GM18873 (cell line): ENCODE results near the gene CNGA3.
"Not testable (repeated sequence)": the region's sequence is repeated elsewhere in the genome, so short reads cannot be mapped to it uniquely, and the experiment has no call there.

Experiments used
- ATAC-seq: cut with Tn5 transposase; IDR thresholded peaks from one replicate; pipeline ENCODE4 v1.9.1; 2021; ENCODE audit warnings: mild to moderate bottlenecking, moderate library complexity, moderate number of reproducible peaks; ENCODE audit not compliant: unreplicated experiment, low FRiP score

The CNGA3 gene

GRCh38 chr2:98346311-98347236 lies at the start of gene CNGA3:
Gene CNGA3 (plus strand): TSS chr2:98346456. CDS start chr2:98369976, 23,520 bp downstream.
- no peak for ATAC-seq

- no peak for ATAC-seq
These were observed 48.2 kb upstream of the CNGA3 start for GRCh38 chr2:98297817-98298682.

DNA sequence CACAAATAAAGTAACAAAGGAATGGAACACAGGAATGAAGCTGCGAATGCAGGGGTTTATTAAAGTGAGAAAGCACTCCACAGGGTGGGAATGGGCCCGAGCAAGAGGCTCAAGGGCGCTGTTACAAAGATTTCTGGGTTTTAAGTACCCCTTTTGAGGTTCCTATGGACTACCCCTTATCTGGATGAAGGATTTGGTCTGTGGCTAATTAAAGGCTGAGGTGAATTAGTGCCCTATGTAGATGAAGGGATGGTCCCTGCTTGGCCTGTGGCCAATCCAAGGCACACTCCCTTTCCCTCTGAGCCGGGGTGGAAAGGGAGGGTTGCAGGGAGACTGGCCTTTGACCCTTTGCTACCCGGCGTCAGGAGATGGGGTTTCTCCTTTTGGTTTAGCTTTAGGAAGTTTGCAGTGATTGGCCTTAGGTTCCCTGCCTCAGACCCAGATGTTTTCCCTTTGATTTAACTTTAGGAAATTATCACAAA lies 47.5 kb upstream of the CNGA3 start:
- no peak for ATAC-seq

- ATAC-seq: no peak
These were observed 46.9 kb upstream of the CNGA3 start for GRCh38 chr2:98299211-98299905.

GRCh38 chr2:98300141-98300874 lies 45.9 kb upstream of the CNGA3 start:
- ATAC-seq: no peak

DNA sequence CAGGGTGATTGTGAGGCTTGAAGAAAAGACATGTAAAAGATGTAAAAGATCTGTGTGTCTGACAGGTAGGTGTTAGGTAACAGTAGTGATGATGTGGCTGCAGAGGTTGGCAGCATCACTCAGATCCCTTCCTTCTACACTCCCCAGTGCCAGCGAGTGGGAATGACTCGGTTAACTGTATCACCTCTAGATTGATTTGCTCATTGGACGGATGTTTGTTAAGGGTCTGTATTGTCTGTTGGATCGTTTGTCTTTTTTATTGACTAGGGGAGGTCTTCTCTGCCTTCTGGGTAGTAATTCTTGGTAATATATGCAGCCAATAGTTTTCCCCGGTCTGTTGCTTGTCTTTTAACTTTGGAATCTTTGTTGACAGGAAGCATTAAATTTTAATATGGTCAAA lies 44.8 kb upstream of the CNGA3 start:
- no peak for ATAC-seq

GRCh38 chr2:98307131-98307696 lies 39.0 kb upstream of the CNGA3 start:
- not testable (repeated sequence) for ATAC-seq

- no peak for ATAC-seq
These were observed 38.2 kb upstream of the CNGA3 start for GRCh38 chr2:98308068-98308467.

GRCh38 chr2:98308532-98308931 lies 37.7 kb upstream of the CNGA3 start:
- ATAC-seq: no peak

DNA sequence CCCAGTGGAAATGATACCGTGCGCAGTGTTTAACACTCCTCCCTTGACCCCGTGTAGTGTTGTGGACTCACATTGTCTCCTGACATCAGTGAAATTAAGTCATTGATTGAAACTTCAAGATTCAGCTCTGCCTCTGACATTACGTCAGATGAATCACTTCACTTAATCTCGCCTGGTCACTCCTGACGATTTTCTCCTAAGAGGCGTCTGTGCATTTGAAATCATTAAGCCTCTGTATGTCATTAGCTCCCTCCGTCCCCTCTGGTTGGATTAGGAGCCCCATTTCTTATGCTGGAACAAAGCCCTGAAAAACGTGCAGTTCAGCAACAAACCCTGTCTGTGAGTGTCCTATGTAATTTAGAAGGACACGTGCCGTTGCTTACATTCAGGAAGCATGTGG lies 36.7 kb upstream of the CNGA3 start:
- no peak for ATAC-seq

DNA sequence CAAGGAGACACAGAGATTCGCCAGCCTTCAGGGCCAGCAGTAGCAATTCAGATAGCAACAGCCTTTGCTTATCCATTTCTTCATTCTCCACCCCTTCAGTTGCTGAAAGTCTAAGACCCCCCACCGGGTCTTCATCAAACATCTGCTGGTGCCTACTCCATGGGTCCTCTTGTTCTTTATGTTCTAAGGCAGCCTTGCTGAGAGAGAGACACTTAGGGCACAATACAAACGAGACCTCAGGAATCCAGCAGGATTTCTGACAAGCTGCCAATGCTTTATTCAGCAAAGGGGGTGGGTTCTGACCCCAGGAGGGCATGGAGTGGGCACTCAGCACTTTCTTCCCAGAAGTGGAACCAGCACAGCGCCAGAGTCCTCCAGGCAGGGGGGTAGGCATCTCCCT lies 36.2 kb upstream of the CNGA3 start:
- ATAC-seq: no peak

DNA sequence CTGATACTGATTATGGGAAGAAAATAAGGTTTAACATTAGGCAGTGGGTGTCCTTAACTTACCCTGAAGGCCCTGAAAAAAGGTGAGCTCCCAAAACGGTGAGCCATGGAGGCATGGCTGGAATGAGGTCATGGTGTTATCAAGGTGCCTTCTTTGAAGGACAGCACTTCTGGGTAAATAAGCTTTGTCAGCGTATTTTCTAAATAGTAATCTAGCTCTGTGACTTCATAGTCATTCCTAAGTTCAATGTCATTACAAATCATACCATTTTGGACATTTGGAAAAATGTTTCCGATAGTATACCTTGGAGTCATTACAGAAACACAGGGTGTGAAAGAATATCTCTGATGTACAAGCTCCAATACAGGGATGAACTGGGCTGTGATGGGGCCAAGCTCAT lies 35.2 kb upstream of the CNGA3 start:
- no peak for ATAC-seq

- no peak for ATAC-seq
These were observed 34.3 kb upstream of the CNGA3 start for GRCh38 chr2:98311771-98312545.

DNA sequence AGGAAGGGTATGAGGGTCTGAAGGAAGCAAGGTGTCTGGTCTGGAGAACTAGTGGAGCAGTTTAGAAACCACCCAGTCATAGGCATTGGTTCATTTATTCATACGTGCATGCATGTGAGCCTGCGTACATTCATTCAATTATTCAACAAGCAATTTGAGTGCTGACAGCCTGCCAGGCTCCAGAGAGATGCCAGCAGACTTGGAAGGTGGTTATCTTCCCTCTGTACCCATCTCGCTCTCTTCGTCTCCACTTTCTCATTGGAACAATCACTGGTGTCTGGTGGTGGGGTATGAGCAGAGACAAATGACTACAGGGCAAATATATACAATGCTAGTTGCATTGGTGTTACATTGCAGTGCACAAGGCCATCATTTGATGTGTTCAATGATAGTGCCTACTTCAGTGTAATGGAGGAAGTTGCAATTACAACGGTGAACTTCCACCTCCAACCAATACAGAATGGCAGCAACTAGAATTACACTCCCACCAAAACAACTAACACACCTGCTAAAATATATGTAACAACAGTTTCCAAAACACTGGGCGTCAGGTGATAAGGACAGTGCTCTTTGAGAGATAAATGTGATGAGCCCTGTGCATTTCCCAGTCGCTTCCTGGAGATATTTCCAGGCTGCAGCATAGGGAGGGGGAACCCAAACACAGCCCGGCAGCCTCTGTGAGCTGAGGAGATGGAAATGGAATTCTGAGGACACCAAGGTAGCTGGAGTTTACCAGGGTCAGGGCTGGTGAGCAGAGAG lies 32.6 kb upstream of the CNGA3 start:
- no peak for ATAC-seq

DNA sequence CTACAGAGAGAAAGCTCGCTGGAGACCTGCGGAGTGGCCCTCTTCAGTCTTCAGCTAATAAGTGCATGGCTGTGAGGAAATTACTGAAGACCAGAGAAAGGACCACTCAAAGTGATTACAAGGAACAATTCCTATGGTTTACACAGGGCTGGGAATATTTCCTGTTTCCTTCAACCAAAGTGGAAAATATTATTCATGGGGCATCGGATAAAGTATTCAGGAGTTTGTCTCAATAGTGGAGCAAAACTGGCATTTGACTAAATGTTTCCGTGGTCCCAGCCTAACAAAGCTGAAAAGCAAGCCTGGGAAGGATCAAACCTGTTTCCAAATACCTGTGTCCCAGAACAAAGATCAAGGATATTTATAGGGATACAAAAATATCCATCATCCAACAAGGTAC lies 32.0 kb upstream of the CNGA3 start:
- no peak for ATAC-seq

DNA sequence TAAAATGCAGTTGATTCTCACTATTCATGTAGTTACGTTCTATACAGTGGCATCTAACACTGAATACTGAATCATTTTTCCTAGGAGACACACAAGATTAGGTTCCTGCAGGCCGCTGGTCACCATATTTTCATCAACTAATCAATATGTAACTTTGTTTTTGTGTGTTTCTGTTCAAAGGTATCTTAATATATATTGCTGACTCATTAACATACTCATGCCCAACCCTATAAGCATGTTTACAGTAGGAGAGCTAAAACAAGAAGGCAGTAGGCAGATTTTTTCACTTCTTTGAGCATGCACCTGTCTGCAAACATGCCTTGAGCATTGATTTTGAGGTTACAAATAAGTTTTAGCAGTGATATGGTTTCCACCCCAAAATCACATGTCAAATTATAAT lies 30.3 kb upstream of the CNGA3 start:
- no peak for ATAC-seq

DNA sequence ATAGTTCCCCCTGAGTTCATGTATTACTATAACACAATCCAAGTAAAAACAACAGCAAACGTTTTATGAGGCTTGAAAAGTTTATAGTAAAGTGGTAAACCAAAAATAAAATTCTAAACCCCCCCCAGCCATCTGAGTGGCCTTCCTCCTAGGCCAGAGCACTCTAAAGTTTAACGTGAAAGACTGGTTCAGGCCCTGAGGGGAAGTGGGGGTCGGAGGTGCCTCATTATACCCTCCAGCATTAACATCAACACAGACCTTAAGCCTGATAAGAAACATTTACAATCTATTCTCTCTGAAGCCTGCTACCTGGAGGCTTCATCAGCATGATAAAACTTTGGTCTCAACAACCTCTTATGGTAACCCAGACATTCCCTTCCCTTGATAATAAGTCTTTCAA lies 29.0 kb upstream of the CNGA3 start:
- ATAC-seq: no peak

DNA sequence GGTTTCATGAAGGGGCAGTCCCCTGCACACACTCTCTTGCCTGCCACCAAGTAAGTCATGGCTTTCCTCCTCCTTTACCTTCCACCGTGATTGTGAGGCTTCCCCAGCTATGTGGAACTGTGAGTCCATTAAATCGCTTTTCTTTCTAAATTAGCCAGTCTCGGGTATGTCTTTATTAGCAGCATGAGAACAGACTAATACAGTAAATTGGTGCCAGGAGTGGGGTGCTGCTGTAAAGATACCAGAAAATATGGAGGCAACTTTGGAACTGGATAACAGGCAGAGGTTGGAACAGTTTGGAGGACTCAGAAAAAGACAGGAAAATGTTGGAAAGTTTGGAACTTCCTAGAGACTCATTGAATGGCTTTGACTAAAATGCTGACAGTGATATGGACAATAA lies 26.1 kb upstream of the CNGA3 start:
- ATAC-seq: not testable (repeated sequence)
